Stimulated activated naive CD8-positive, alpha-beta T cell treated with anti-CD3 and anti-CD28 coated beads, Interleukin-15, amount 100 ng/mL, for 72 hours (primary cell): ENCODE measurements around the gene ZDHHC4.

Experiments
- ATAC-seq: fragments of 150-1000 bp; cut with Tn5 transposase; 2 replicates; pipeline ENCODE4 v1.10.0; 2021; ENCODE audit warnings: mild to moderate bottlenecking, moderate library complexity
- DNase-seq, 2 donors: peaks; one replicate each; pipeline ENCODE4 v3.0.0; 2021 to 2022
- H3K27ac Mint-ChIP-seq, 2 donors: one replicate each; pipeline ENCODE4 v1.8.0; 2022; ENCODE audit warnings: mild to moderate bottlenecking in 2 of 2, mixed read lengths in 2 of 2, moderate library complexity in 2 of 2
- H3K27me3 Mint-ChIP-seq: one replicate; pipeline ENCODE4 v1.8.0; 2022; ENCODE audit warnings: mixed read lengths
- H3K4me1 Mint-ChIP-seq: one replicate; pipeline ENCODE4 v1.8.0; 2022; ENCODE audit warnings: mild to moderate bottlenecking, mixed read lengths
- H3K4me3 Mint-ChIP-seq, 2 donors: one replicate each; pipeline ENCODE4 v1.8.0; 2022; ENCODE audit warnings: mild to moderate bottlenecking in 2 of 2, mixed read lengths in 2 of 2, moderate library complexity in 1 of 2
- H3K9me3 Mint-ChIP-seq, 2 donors: one replicate each; pipeline ENCODE4 v1.8.0; 2022; ENCODE audit warnings: mixed read lengths in 2 of 2

Gene ZDHHC4

DNA sequence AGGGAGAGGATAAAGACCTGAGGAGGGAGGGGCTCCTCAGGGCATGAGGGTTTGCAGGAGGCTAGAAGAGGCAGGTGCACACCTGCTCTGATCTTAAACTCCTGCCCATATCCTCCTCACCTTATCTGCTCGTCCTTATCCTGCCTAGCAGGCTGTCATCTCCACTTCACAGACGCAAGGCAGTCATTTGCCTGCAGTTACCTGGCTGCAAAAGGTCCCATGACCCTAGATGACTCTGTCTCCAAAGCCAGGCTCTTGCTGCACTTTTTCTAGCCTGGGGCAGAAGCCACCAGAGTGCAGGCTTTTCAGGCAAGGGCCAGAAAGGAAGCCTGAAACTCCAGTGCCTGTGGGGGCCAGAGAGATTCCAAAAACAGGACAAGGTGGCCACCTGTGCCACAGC lies 36.5 kb downstream of the ZDHHC4 start:
- Mint-ChIP-seq H3K27ac (peak overlapping the region in 1 of 2 donors; percentile 60), H3K27me3 (no peaks in the 10 kb centered on the region), H3K9me3 (no peaks in the 10 kb centered on the region), H3K4me3 (no peak overlapping the region), H3K4me1 (peaks cover 31% of the 10 kb centered on the region)
- no peak for DNase-seq
- ATAC-seq = no peak

DNA sequence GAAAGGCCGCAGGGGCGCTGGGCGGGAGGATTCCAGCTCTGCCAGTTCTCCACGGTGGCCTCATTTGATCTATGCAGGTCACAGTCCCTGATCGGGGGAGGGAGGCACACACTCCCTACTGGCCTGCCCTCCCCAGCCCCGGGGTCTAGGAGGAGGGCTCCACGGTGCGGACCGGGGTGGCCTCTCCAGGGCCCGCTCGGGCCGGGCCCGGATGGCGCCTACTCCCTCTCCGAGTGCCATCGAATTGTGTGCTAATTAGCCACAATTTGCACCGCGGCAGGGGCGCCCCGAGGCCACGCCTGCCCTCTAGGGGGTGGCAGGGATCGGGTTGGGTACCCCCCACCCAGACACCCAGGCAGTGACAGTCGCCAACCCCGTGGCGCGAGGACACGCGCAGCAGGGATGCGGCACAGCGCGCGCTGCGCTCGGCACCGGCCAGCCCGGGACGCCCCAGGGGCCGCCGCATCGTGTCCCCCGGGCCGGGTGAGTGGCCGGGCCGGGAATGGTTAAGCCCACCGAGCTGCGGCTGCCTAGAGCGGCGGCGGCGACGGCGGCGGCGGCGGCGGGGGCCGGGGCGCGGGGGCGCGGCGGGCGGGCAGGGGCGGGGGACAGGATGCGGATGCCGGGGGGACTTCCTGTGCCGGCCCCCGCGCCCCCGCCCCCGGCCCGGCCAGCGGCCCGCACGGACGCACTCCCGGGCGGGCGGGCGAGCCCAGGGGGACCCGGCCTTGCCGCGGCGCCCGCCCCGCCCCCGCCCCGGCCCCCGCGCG lies 37.9 kb downstream of the ZDHHC4 start, which contains the start of gene ZNF853:
Gene ZNF853 (plus strand): TSS at position 658 of the 770 bp plus-strand sequence. CDS start 565 bp downstream, outside the sequence.
- H3K4me1 Mint-ChIP-seq = peaks cover 45% of the 10 kb centered on the region
- H3K27ac Mint-ChIP-seq = peak within 1 kb of the TSS; percentile 81 to 92
- peak within 1 kb of the TSS; percentile 79 for H3K4me3 Mint-ChIP-seq
- H3K27me3 Mint-ChIP-seq = no peaks in the 10 kb centered on the region
- no peaks in the 10 kb centered on the region for H3K9me3 Mint-ChIP-seq
- ATAC-seq = peak; percentile 73
- DNase-seq = peak in 1 of 2 donors; percentile 39

GRCh38 chr7:6615723-6616555 lies 38.7 kb downstream of the ZDHHC4 start:
- Mint-ChIP-seq H3K4me1 (peaks cover 53% of the 10 kb centered on the region), H3K4me3 (peak overlapping the region; percentile 69 to 79), H3K27me3 (no peaks in the 10 kb centered on the region), H3K9me3 (no peaks in the 10 kb centered on the region), H3K27ac (peak overlapping the region; percentile 33 to 75)
- peak in 1 of 2 donors; percentile 30 for DNase-seq
- ATAC-seq = peak; percentile 52

GRCh38 chr7:6616854-6617643 lies 39.8 kb downstream of the ZDHHC4 start:
- no peaks in the 10 kb centered on the region for H3K27me3 Mint-ChIP-seq
- H3K4me1 Mint-ChIP-seq = peaks cover 63% of the 10 kb centered on the region
- ATAC-seq = no peak
- H3K9me3 Mint-ChIP-seq = no peaks in the 10 kb centered on the region
- no peak overlapping the region for H3K27ac Mint-ChIP-seq
- DNase-seq = no peak
- H3K4me3 Mint-ChIP-seq = peak overlapping the region; percentile 24 to 46

GRCh38 chr7:6618621-6619020 lies 41.4 kb downstream of the ZDHHC4 start:
- H3K4me3 Mint-ChIP-seq = no peak overlapping the region
- no peak for ATAC-seq
- no peaks in the 10 kb centered on the region for H3K9me3 Mint-ChIP-seq
- no peak for DNase-seq
- H3K27me3 Mint-ChIP-seq = no peaks in the 10 kb centered on the region
- H3K4me1 Mint-ChIP-seq = peaks cover 70% of the 10 kb centered on the region
- no peak overlapping the region for H3K27ac Mint-ChIP-seq

DNA sequence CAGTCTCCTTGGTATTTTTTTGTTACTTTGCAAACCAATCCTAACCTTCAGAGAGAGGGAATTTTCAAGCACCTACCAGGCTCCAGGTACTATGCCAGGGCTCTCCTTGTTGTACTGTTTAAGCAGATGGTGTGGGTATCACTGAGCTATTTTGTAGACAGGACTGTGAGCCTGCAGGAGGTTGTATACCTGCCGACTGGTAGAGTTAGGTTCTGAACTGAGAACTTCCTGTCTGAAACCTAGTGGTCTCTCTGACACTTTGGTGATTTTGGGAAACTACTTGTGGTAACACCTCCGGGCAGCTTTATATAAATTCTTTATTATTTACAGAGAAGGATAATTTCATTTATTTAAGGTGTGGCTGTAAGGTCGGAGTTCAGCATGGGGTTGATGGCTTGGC lies 42.7 kb downstream of the ZDHHC4 start:
- DNase-seq = no peak
- no peaks in the 10 kb centered on the region for H3K9me3 Mint-ChIP-seq
- no peaks in the 10 kb centered on the region for H3K27me3 Mint-ChIP-seq
- peaks cover 74% of the 10 kb centered on the region for H3K4me1 Mint-ChIP-seq
- peak; percentile 44 for ATAC-seq
- no peak overlapping the region for H3K4me3 Mint-ChIP-seq
- H3K27ac Mint-ChIP-seq = peak overlapping the region in 1 of 2 donors; percentile 36

DNA sequence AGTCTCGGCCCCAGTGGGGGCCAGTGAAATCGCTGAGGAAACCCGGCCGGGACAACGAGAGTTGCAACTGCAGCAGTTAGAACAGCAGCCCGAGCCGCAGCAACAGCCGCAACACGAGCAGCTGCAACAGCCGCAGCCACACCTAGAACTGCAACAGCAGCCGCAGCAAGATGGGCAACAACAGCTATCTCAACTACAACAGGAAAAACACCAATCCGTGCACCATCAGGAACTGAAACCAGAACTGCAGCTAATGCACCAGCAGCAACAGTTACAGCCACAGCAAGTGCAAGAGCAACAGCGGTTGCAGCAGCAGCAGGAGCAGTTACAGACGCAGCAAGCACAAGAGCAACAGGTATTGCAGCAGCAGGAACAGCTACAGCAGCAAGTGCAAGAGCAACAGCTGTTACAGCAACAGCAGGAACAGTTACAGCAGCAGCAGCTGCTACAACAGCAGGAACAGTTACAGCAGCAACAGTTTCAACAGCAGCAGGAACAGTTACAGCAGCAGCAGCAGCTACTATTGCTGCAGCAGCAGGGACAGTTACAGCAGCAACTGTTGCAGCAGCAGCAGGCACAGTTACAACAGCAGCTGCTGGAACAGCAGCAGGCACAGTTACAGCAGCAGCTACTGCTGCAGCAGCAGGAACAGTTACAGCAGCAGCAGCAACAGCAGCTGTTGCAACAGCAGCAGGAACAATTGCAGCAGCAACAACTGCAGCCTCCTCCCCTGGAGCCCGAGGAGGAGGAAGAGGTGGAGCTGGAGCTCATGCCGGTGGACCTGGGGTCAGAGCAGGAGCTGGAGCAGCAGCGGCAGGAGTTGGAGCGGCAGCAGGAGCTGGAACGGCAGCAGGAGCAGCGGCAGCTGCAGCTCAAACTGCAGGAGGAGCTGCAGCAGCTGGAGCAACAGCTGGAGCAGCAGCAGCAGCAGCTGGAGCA lies 44.2 kb downstream of the ZDHHC4 start:
- peaks cover 68% of the 10 kb centered on the region for H3K4me1 Mint-ChIP-seq
- H3K27ac Mint-ChIP-seq = no peak overlapping the region
- DNase-seq (no peak), ATAC-seq (no peak)
- H3K9me3 Mint-ChIP-seq = no peaks in the 10 kb centered on the region
- H3K27me3 Mint-ChIP-seq = no peaks in the 10 kb centered on the region
- H3K4me3 Mint-ChIP-seq = peak overlapping the region in 1 of 2 donors; percentile 31

GRCh38 chr7:6622134-6622710 lies 45.0 kb downstream of the ZDHHC4 start:
- Mint-ChIP-seq H3K4me1 (peaks cover 62% of the 10 kb centered on the region), H3K4me3 (no peak overlapping the region), H3K27ac (no peak overlapping the region), H3K9me3 (no peaks in the 10 kb centered on the region), H3K27me3 (no peaks in the 10 kb centered on the region)
- no peak for DNase-seq
- peak; percentile 44 for ATAC-seq

DNA sequence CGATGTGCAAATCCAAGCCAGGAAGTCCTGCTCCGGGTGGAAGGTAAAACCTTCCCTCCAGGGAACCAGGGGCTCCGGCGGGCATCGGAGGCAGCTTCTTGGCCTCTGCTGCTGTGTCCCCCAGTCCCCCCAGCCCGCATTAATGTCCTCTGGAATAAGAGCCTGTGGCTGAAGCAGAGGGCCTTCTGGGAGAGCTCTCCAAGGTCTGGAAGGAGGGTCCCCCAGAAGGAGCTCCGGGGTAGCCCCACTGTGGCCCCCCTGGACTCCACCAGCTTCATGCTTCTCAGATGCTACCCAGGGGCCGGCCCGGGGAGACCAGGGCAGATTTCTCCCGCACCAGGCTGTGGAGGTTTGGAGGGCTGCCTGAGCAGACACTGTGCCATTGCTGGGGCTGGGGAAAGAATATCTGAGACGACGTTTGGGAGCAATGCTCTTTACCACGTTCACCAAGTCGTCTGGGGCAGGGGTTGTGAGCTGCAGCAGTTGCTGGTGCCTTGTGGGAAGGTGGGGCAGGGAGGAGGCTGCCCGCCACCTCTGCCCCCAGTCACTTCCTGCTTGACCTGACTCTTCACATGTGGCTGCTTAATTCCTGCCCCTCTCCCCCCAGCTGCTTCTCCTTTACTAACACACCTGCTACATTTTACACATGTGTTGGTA lies 46.5 kb downstream of the ZDHHC4 start:
- peak; percentile 59 for ATAC-seq
- Mint-ChIP-seq H3K27me3 (no peaks in the 10 kb centered on the region), H3K9me3 (no peaks in the 10 kb centered on the region), H3K27ac (peak overlapping the region; percentile 95 to 96), H3K4me1 (peaks cover 50% of the 10 kb centered on the region), H3K4me3 (peak overlapping the region; percentile 65 to 67)
- peak; percentile 19 to 21 for DNase-seq

DNA sequence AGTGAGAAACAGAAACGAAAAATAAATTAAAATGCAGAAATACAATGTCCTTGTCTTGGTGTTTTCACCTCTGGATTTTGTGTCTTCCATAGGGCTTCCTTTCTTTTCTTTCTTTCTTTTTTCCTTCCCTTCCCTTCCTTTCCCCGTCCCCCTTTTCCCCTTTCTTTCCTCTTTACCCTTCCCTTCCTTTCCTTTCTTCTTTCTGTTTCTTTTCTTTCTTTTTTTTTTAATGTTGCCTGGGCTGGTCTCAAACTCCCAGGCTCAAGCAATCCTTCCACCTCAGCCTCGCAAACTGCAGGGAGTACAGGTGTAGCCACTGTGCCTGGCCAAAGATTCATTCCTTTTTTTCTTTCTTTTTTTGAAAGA lies 47.0 kb downstream of the ZDHHC4 start:
- H3K27ac Mint-ChIP-seq = peak overlapping the region; percentile 95 to 96
- peak overlapping the region; percentile 65 to 67 for H3K4me3 Mint-ChIP-seq
- no peaks in the 10 kb centered on the region for H3K9me3 Mint-ChIP-seq
- no peaks in the 10 kb centered on the region for H3K27me3 Mint-ChIP-seq
- no peak for ATAC-seq
- no peak for DNase-seq
- peaks cover 45% of the 10 kb centered on the region for H3K4me1 Mint-ChIP-seq

DNA sequence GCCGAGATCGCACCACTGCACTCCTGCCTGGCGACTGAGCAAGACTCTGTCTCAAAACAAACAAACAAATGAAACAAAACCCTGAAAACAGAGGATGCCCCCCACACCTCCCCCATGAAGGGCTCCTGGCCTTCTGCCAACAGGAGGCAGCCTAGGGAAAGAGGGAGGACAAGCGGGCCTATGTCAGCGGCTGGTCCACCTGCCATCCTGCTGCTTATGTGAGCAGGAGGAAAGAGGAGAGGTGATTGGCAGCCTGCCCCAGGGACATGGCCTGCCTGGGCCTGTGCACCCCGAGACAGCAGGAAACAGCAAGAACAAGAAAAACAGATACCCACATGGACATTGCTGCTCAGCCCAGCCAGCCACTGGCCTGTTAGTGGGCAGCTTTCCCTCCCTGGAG lies 50.8 kb downstream of the ZDHHC4 start:
- no peaks in the 10 kb centered on the region for H3K27me3 Mint-ChIP-seq
- peak overlapping the region in 1 of 2 donors; percentile 40 for H3K27ac Mint-ChIP-seq
- peaks cover 24% of the 10 kb centered on the region for H3K4me1 Mint-ChIP-seq
- H3K9me3 Mint-ChIP-seq = no peaks in the 10 kb centered on the region
- ATAC-seq (no peak), DNase-seq (no peak)
- no peak overlapping the region for H3K4me3 Mint-ChIP-seq

- H3K27me3 Mint-ChIP-seq = no peaks in the 10 kb centered on the region
- peaks cover 8% of the 10 kb centered on the region for H3K4me1 Mint-ChIP-seq
- no peak overlapping the region for H3K27ac Mint-ChIP-seq
Observed at GRCh38 chr7:6630007-6630849, 53.0 kb downstream of the ZDHHC4 start.

DNA sequence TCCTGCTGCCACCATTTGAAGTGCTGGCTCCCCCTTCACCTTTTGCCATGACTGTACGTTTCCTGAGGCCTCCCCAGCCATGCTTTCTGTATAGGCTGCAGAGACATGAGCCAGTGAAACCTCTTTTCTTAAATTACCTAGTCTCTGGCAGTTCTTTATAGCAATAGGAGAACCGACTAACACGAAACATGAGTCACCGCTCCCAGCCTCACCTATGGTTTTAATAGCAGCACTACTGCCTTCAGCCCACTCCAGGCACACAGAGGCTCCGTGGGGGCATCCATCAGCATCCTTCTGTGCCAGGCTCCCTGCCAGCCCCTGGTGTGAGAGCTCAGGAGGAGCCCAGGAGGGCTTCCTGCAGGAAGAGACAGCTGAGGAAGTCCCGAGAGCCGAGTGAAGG lies 54.4 kb downstream of the ZDHHC4 start:
- Mint-ChIP-seq H3K27ac (no peak overlapping the region), H3K4me3 (no peak overlapping the region), H3K4me1 (peaks cover 14% of the 10 kb centered on the region), H3K27me3 (no peaks in the 10 kb centered on the region), H3K9me3 (no peaks in the 10 kb centered on the region)
- DNase-seq (no peak), ATAC-seq (no peak)

More at GRCh38 chr7:6630007-6630849, 53.0 kb downstream of the ZDHHC4 start:
- H3K4me3 Mint-ChIP-seq = no peak overlapping the region
- no peak for ATAC-seq
- no peaks in the 10 kb centered on the region for H3K9me3 Mint-ChIP-seq
- DNase-seq = no peak
